SU-DHL-6 (cell line): ENCODE data around the gene ETNK2.

Experiments used
- CTCF ChIP-seq: fragments of 200-600 bp; sonication (generic); IDR thresholded peaks from one replicate; pipeline ENCODE4 v1.5.1; 2017; ENCODE audit warnings: antibody characterized with exemption, mild to moderate bottlenecking, low read length, moderate library complexity; ENCODE audit not compliant: insufficient read depth, poor library complexity, severe bottlenecking
- EZH2phosphoT487 ChIP-seq: fragments of 200-600 bp; sonication (generic), shearing (Covaris generic); conservative IDR thresholded peaks from 2 replicates; pipeline ENCODE4 v1.6.1; 2018; ENCODE audit warnings: mild to moderate bottlenecking, antibody characterized with exemption, low read length, moderate library complexity, mixed read lengths

- TF ChIP-seq CTCF (no peak), EZH2phosphoT487 (no peak)
Measured at GRCh38 chr1:204134103-204134502, 17.7 kb downstream of the ETNK2 start.
